Epidermal melanocyte (primary cell): ENCODE results near the gene CNPY3.

Experiments used
- DNase-seq: peaks from one replicate; pipeline ENCODE4 v3.0.0; 2011; ENCODE audit warnings: low spot score; ENCODE audit not compliant: insufficient read length

CNPY3 gene

GRCh38 chr6:42981836-42982235, 52.6 kb downstream of the CNPY3 start:
- DNase-seq: no peak

GRCh38 chr6:42984001-42984923, 55.0 kb downstream of the CNPY3 start, which contains the start of gene PPP2R5D:
Gene PPP2R5D, plus strand, starts transcription at chr6:42984570. Its CDS starts 108 bp downstream, at chr6:42984678.
- peak; percentile 98 for DNase-seq

DNA sequence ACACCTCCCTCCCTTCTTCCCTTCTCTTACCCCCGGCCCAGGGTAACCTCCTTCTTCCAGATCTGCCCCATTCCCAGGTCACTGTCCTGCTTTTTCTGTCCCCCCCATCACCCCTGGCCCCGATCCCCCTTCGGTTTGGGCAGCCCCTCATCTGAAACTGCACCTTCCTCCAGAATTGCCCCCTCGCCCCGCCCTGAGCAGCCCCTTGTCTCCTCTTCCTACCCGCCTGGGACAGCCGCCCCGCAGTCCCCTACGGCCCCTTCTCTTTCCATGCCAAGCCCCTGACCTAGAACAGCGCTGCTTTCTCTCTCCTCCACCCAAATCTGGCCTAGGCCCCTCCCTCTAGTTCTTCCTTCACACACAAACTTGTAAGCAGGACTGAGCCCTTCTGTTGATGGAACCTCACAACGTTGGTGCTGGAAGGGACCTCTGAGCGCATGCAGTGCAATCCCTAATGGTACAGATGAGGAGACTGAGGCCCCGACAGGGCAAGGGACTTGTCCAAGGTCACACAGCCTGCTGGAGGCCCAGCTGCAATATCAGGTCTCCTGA, 55.7 kb downstream of the CNPY3 start:
- no peak for DNase-seq

GRCh38 chr6:42987533-42988451, 58.5 kb downstream of the CNPY3 start:
- no peak for DNase-seq

GRCh38 chr6:42988486-42989020, 59.3 kb downstream of the CNPY3 start:
- no peak for DNase-seq
